ENCODE results near the gene AQP9. TPM values are rescaled to one million over a fixed set of nuclear protein-coding genes. Genes with fewer than 3 reads are reported as not detected.
A peak's percentile ranks its signal among the peaks of the same experiment; 100 is the strongest.
"Not testable (repeated sequence)": the region's sequence is repeated elsewhere in the genome, so short reads cannot be mapped to it uniquely, and the experiment has no call there.

AQP9 gene
- total RNA-seq, 2 donors from 2014 or later: 0.95 to 10.0 TPM

DNA sequence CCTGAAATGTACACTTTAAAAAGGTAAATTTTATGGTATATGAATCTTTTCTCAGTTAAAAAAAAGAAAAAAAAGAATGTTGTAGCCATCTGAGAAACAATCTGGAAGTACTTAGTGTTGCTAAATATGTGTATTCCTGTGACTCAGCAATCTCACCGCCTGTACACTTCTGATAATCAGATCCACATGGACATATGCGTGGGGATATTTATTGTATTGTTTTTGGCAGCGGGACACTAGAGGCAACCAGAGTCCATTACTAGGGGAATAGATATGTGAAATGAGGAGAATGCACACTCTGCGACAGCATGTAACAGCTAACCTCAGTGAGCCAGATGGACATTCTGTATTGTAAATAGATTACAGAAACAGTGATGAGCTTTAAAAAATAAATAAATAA, 65.4 kb downstream of the AQP9 start:
- Histone ChIP-seq H3K4me1 (ENCODE audit: control insufficient read depth in 1 of 2, low read depth in 2 of 2) (no peaks in the 10 kb centered on the region), H3K27me3 (replicated peaks; ENCODE audit: insufficient read depth) (no peaks in the 10 kb centered on the region), H3K36me3 (no peaks in the 10 kb centered on the region), H3K9me3 (no peaks in the 10 kb centered on the region), H3K27ac (no peak overlapping the region), H3K4me3 (no peak overlapping the region)
- ATAC-seq (ENCODE audit: insufficient number of reproducible peaks, low FRiP score, low read depth) (no peak), DNase-seq (ENCODE audit: low spot score) (no peak)
- TF ChIP-seq CTCF (IDR thresholded peaks at IDR 0.05): no peak

DNA sequence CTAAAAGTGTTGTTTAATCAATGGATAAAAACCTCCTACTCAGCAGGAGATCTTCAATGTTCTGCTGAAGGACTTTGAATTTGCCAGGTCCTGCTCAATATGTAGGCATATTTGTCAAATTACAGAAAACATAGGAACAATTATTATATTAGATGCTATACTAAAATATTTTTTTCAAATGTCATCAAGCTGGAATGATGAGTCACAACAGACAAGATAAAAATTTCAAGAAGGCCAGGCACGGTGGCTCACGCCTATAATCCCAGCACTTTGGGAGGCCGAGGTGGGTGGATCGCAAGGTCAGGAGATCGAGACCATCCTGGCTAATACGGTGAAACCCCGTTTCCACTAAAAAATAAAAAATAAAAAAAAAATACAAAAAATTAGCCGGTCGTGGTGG, 68.0 kb downstream of the AQP9 start:
- Histone ChIP-seq H3K4me1 (ENCODE audit: control insufficient read depth in 1 of 2, low read depth in 2 of 2) (no peaks in the 10 kb centered on the region), H3K4me3 (no peak overlapping the region), H3K9me3 (no peaks in the 10 kb centered on the region), H3K27me3 (replicated peaks; ENCODE audit: insufficient read depth) (no peaks in the 10 kb centered on the region), H3K27ac (no peak overlapping the region), H3K36me3 (no peaks in the 10 kb centered on the region)
- no peak for DNase-seq (ENCODE audit: low spot score)
- no peak for TF ChIP-seq CTCF (IDR thresholded peaks at IDR 0.05)
- ATAC-seq (ENCODE audit: insufficient number of reproducible peaks, low FRiP score, low read depth): no peak

GRCh38 chr15:58208217-58208616, 70.0 kb downstream of the AQP9 start:
- not testable (repeated sequence) for H3K4me1 ChIP-seq (ENCODE audit: control insufficient read depth in 1 of 2, low read depth in 2 of 2); ATAC-seq (ENCODE audit: insufficient number of reproducible peaks, low FRiP score, low read depth); H3K9me3 ChIP-seq; H3K27me3 ChIP-seq (replicated peaks; ENCODE audit: insufficient read depth); H3K4me3 ChIP-seq; H3K27ac ChIP-seq; DNase-seq (ENCODE audit: low spot score); H3K36me3 ChIP-seq

DNA sequence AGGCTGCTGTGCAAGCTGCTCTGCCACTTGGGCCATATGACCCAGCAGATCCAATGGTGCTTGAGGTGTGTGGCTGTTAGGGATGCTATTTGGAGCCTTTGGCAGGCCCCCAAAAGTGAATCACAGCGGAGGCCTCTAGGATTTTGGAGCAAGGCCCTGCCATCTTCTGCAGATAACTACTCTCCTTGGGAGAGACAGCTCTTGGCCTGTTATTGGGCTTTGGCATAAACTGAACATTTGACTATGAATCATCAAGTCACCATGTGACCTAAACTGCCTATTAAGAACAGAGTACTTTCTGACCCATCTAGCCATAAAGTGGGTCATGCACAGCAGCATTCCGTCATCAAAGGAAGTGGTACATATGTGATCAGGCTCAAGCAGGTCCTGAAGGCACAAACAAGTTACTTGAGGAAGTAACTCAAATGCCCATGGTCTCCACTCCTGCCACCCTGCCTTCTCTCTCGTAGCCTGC, 70.9 kb downstream of the AQP9 start:
- H3K4me1 ChIP-seq (ENCODE audit: control insufficient read depth in 1 of 2, low read depth in 2 of 2); H3K27me3 ChIP-seq (replicated peaks; ENCODE audit: insufficient read depth); ATAC-seq (ENCODE audit: insufficient number of reproducible peaks, low FRiP score, low read depth); H3K4me3 ChIP-seq; H3K36me3 ChIP-seq; H3K9me3 ChIP-seq; H3K27ac ChIP-seq; DNase-seq (ENCODE audit: low spot score): not testable (repeated sequence)

- not testable (repeated sequence) for H3K27ac ChIP-seq; H3K27me3 ChIP-seq (replicated peaks; ENCODE audit: insufficient read depth); H3K4me3 ChIP-seq; H3K36me3 ChIP-seq; H3K9me3 ChIP-seq; DNase-seq (ENCODE audit: low spot score); H3K4me1 ChIP-seq (ENCODE audit: control insufficient read depth in 1 of 2, low read depth in 2 of 2); ATAC-seq (ENCODE audit: insufficient number of reproducible peaks, low FRiP score, low read depth)
Observed at GRCh38 chr15:58210031-58210430, 71.8 kb downstream of the AQP9 start.

GRCh38 chr15:58212909-58213526, 74.8 kb downstream of the AQP9 start:
- H3K36me3 ChIP-seq: no peaks in the 10 kb centered on the region
- no peak overlapping the region for H3K4me3 ChIP-seq
- peaks cover 2 to 5% of the 10 kb centered on the region in 2 donors for H3K4me1 ChIP-seq (ENCODE audit: control insufficient read depth in 1 of 2, low read depth in 2 of 2)
- no peak for ATAC-seq (ENCODE audit: insufficient number of reproducible peaks, low FRiP score, low read depth)
- H3K9me3 ChIP-seq: no peaks in the 10 kb centered on the region
- TF ChIP-seq CTCF (IDR thresholded peaks at IDR 0.05): peak; percentile 32
- H3K27ac ChIP-seq: no peak overlapping the region
- no peak for DNase-seq (ENCODE audit: low spot score)
- no peaks in the 10 kb centered on the region for H3K27me3 ChIP-seq (replicated peaks; ENCODE audit: insufficient read depth)
